Measurements from ENCODE around the gene SCN4B.

DNA sequence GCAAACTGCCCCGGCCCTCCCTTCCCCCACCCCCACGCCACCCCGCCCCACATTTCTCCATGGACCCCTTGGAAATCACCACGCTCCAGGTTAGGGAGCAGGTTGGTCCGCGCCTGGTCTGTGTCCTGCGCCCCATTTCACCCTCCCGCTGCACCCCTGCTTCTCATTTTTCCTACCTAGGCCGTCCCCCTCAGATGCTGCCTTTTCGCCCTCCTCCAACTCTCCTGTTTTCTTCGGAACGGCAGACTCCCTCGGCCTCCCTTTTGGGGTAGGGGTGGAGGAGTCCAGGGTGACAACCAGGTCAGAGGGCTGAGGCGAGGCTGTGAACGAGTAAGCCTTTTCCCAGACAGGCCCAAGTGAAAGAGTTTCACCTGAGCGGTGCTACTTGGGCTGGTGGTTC lies 893 bp upstream of the SCN4B start:
- no peak for TF ChIP-seq ZBTB33 (IDR thresholded peaks at IDR 0.05)
- no peak for TF ChIP-seq CTCF (IDR thresholded peaks at IDR 0.05; ENCODE audit: low read depth, low read length, missing input control)
- TF ChIP-seq YY1 (IDR thresholded peaks at IDR 0.05): no peak
- no peak for TF ChIP-seq FOXA1 (IDR thresholded peaks at IDR 0.05)
- no peak for TF ChIP-seq EGR1 (IDR thresholded peaks at IDR 0.05; ENCODE audit: low read depth in 2 of 2)
- TF ChIP-seq, protein P1, sequence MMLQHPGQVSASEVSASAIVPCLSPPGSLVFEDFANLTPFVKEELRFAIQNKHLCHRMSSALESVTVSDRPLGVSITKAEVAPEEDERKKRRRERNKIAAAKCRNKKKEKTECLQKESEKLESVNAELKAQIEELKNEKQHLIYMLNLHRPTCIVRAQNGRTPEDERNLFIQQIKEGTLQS (IDR thresholded peaks at IDR 0.05): no peak
- no peak for TF ChIP-seq HNF4G (IDR thresholded peaks at IDR 0.05)
- no peak for TF ChIP-seq FOXA2 (IDR thresholded peaks at IDR 0.05)
- TF ChIP-seq, protein P2, sequence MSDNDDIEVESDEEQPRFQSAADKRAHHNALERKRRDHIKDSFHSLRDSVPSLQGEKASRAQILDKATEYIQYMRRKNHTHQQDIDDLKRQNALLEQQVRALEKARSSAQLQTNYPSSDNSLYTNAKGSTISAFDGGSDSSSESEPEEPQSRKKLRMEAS (IDR thresholded peaks at IDR 0.05): no peak
- TF ChIP-seq TAF1 (conservative IDR thresholded peaks at IDR 0.05): no peak
- no peak for TF ChIP-seq RXRA (IDR thresholded peaks at IDR 0.05)
- TF ChIP-seq JUND (IDR thresholded peaks at IDR 0.05): no peak
- TF ChIP-seq, protein P3, sequence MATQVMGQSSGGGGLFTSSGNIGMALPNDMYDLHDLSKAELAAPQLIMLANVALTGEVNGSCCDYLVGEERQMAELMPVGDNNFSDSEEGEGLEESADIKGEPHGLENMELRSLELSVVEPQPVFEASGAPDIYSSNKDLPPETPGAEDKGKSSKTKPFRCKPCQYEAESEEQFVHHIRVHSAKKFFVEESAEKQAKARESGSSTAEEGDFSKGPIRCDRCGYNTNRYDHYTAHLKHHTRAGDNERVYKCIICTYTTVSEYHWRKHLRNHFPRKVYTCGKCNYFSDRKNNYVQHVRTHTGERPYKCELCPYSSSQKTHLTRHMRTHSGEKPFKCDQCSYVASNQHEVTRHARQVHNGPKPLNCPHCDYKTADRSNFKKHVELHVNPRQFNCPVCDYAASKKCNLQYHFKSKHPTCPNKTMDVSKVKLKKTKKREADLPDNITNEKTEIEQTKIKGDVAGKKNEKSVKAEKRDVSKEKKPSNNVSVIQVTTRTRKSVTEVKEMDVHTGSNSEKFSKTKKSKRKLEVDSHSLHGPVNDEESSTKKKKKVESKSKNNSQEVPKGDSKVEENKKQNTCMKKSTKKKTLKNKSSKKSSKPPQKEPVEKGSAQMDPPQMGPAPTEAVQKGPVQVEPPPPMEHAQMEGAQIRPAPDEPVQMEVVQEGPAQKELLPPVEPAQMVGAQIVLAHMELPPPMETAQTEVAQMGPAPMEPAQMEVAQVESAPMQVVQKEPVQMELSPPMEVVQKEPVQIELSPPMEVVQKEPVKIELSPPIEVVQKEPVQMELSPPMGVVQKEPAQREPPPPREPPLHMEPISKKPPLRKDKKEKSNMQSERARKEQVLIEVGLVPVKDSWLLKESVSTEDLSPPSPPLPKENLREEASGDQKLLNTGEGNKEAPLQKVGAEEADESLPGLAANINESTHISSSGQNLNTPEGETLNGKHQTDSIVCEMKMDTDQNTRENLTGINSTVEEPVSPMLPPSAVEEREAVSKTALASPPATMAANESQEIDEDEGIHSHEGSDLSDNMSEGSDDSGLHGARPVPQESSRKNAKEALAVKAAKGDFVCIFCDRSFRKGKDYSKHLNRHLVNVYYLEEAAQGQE (IDR thresholded peaks at IDR 0.05): no peak
- no peak for TF ChIP-seq RAD21 (IDR thresholded peaks at IDR 0.05)
